ENCODE results near the gene DPYSL4. TPM values are rescaled to one million over a fixed set of nuclear protein-coding genes. Genes with fewer than 3 reads are reported as not detected.

DPYSL4 gene
- total and polyA plus RNA-seq, 2 experiments from 2014 or later = 10.6 to 23.9 TPM

DNA sequence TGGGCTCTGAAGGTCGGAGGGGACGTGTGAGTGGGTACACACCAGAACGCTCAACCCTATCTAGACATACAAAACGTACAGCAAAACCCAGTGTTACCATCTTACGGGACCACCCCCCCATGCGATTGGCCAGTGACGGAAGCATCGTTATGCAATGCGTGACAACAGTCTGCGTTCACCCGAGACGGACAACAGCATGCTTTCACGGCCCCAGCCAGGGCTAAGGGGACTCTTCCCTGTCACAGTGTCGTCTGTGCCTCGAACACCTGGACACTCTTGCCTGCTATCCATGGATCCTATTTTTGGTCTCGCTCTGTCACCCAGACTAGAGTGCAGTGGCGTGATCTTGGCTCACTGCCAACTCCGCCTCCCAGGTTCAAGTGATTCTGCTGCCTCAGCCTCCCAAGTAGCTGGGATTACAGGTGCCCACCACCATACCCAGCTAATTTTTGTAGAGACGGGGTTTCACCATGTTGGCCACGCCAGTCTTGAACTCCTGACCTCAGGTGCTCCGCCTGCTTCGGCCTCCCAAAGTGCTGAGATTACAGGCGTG, 23.3 kb downstream of the DPYSL4 start:
- H3K79me2 ChIP-seq (replicated peaks; ENCODE audit: insufficient read depth) = no peaks in the 10 kb centered on the region
- peaks cover 14% of the 10 kb centered on the region for H3K9me3 Mint-ChIP-seq
- no peak overlapping the region for H3K4me3 ChIP-seq
- H2AFZ ChIP-seq = no peak overlapping the region
- no peak overlapping the region for H3K27ac ChIP-seq (ENCODE audit: low read depth)
- H3K36me3 ChIP-seq (ENCODE audit: insufficient read depth) = no peaks in the 10 kb centered on the region
- H4K20me1 ChIP-seq (replicated peaks; ENCODE audit: insufficient read depth) = no peaks in the 10 kb centered on the region
- ATAC-seq (no peak), DNase-seq (ENCODE audit: low spot score) (no peak)
- no peaks in the 10 kb centered on the region for H3F3A ChIP-seq (replicated peaks; ENCODE audit: low read depth)
- H3K4me1 Mint-ChIP-seq = no peaks in the 10 kb centered on the region
- H3K9me2 ChIP-seq (ENCODE audit: insufficient read depth) = no peaks in the 10 kb centered on the region
- H3K4me1 ChIP-seq (ENCODE audit: insufficient read depth) = no peaks in the 10 kb centered on the region
- H3K4me3 Mint-ChIP-seq = no peak overlapping the region
- peaks cover 7% of the 10 kb centered on the region; the same call in 2 of the 3 replicates for H3K36me3 Mint-ChIP-seq (ENCODE audit: low read depth)
- TF ChIP-seq, protein P1, sequence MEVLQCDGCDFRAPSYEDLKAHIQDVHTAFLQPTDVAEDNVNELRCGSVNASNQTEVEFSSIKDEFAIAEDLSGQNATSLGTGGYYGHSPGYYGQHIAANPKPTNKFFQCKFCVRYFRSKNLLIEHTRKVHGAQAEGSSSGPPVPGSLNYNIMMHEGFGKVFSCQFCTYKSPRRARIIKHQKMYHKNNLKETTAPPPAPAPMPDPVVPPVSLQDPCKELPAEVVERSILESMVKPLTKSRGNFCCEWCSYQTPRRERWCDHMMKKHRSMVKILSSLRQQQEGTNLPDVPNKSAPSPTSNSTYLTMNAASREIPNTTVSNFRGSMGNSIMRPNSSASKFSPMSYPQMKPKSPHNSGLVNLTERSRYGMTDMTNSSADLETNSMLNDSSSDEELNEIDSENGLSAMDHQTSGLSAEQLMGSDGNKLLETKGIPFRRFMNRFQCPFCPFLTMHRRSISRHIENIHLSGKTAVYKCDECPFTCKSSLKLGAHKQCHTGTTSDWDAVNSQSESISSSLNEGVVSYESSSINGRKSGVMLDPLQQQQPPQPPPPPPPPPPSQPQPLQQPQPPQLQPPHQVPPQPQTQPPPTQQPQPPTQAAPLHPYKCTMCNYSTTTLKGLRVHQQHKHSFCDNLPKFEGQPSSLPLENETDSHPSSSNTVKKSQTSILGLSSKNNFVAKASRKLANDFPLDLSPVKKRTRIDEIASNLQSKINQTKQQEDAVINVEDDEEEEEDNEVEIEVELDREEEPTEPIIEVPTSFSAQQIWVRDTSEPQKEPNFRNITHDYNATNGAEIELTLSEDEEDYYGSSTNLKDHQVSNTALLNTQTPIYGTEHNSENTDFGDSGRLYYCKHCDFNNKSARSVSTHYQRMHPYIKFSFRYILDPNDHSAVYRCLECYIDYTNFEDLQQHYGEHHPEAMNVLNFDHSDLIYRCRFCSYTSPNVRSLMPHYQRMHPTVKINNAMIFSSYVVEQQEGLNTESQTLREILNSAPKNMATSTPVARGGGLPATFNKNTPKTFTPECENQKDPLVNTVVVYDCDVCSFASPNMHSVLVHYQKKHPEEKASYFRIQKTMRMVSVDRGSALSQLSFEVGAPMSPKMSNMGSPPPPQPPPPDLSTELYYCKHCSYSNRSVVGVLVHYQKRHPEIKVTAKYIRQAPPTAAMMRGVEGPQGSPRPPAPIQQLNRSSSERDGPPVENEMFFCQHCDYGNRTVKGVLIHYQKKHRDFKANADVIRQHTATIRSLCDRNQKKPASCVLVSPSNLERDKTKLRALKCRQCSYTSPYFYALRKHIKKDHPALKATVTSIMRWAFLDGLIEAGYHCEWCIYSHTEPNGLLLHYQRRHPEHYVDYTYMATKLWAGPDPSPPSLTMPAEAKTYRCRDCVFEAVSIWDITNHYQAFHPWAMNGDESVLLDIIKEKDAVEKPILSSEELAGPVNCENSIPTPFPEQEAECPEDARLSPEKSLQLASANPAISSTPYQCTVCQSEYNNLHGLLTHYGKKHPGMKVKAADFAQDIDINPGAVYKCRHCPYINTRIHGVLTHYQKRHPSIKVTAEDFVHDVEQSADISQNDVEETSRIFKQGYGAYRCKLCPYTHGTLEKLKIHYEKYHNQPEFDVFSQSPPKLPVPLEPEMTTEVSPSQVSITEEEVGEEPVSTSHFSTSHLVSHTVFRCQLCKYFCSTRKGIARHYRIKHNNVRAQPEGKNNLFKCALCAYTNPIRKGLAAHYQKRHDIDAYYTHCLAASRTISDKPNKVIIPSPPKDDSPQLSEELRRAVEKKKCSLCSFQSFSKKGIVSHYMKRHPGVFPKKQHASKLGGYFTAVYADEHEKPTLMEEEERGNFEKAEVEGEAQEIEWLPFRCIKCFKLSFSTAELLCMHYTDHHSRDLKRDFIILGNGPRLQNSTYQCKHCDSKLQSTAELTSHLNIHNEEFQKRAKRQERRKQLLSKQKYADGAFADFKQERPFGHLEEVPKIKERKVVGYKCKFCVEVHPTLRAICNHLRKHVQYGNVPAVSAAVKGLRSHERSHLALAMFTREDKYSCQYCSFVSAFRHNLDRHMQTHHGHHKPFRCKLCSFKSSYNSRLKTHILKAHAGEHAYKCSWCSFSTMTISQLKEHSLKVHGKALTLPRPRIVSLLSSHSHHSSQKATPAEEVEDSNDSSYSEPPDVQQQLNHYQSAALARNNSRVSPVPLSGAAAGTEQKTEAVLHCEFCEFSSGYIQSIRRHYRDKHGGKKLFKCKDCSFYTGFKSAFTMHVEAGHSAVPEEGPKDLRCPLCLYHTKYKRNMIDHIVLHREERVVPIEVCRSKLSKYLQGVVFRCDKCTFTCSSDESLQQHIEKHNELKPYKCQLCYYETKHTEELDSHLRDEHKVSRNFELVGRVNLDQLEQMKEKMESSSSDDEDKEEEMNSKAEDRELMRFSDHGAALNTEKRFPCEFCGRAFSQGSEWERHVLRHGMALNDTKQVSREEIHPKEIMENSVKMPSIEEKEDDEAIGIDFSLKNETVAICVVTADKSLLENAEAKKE (CRISPR knock-in tag; IDR thresholded peaks at IDR 0.05) = no peak
- TF ChIP-seq JUNB (IDR thresholded peaks at IDR 0.05; ENCODE audit: unreplicated experiment) (no peak), STAT1 (IDR thresholded peaks at IDR 0.05; ENCODE audit: unreplicated experiment) (no peak), ZNF114 (CRISPR knock-in tag; IDR thresholded peaks at IDR 0.05) (no peak), CREB1 (CRISPR knock-in tag; IDR thresholded peaks at IDR 0.05; ENCODE audit: low read depth) (no peak), NANOG (IDR thresholded peaks at IDR 0.05; ENCODE audit: borderline replicate concordance) (no peak), POLR2AphosphoS5 (IDR thresholded peaks at IDR 0.05; ENCODE audit: low read depth) (no peak), ZNF331 (CRISPR knock-in tag; IDR thresholded peaks at IDR 0.05; ENCODE audit: low read depth) (no peak)
- TF ChIP-seq, protein P2, sequence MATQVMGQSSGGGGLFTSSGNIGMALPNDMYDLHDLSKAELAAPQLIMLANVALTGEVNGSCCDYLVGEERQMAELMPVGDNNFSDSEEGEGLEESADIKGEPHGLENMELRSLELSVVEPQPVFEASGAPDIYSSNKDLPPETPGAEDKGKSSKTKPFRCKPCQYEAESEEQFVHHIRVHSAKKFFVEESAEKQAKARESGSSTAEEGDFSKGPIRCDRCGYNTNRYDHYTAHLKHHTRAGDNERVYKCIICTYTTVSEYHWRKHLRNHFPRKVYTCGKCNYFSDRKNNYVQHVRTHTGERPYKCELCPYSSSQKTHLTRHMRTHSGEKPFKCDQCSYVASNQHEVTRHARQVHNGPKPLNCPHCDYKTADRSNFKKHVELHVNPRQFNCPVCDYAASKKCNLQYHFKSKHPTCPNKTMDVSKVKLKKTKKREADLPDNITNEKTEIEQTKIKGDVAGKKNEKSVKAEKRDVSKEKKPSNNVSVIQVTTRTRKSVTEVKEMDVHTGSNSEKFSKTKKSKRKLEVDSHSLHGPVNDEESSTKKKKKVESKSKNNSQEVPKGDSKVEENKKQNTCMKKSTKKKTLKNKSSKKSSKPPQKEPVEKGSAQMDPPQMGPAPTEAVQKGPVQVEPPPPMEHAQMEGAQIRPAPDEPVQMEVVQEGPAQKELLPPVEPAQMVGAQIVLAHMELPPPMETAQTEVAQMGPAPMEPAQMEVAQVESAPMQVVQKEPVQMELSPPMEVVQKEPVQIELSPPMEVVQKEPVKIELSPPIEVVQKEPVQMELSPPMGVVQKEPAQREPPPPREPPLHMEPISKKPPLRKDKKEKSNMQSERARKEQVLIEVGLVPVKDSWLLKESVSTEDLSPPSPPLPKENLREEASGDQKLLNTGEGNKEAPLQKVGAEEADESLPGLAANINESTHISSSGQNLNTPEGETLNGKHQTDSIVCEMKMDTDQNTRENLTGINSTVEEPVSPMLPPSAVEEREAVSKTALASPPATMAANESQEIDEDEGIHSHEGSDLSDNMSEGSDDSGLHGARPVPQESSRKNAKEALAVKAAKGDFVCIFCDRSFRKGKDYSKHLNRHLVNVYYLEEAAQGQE (IDR thresholded peaks at IDR 0.05; ENCODE audit: unreplicated experiment) = no peak
- TF ChIP-seq, protein P3, sequence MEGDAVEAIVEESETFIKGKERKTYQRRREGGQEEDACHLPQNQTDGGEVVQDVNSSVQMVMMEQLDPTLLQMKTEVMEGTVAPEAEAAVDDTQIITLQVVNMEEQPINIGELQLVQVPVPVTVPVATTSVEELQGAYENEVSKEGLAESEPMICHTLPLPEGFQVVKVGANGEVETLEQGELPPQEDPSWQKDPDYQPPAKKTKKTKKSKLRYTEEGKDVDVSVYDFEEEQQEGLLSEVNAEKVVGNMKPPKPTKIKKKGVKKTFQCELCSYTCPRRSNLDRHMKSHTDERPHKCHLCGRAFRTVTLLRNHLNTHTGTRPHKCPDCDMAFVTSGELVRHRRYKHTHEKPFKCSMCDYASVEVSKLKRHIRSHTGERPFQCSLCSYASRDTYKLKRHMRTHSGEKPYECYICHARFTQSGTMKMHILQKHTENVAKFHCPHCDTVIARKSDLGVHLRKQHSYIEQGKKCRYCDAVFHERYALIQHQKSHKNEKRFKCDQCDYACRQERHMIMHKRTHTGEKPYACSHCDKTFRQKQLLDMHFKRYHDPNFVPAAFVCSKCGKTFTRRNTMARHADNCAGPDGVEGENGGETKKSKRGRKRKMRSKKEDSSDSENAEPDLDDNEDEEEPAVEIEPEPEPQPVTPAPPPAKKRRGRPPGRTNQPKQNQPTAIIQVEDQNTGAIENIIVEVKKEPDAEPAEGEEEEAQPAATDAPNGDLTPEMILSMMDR (conservative IDR thresholded peaks at IDR 0.05; ENCODE audit: low read depth in 2 of 2) = no peak
- no peak overlapping the region for H3K27ac Mint-ChIP-seq
- peaks cover 4% of the 10 kb centered on the region for H3K27me3 Mint-ChIP-seq (ENCODE audit: insufficient read depth, low read depth, poor library complexity)
- no peaks in the 10 kb centered on the region for H3K27me3 ChIP-seq (ENCODE audit: insufficient read depth)
- no peak overlapping the region for H3K4me2 ChIP-seq

Data from GM23338 (cell line).